Activated CD4-positive, alpha-beta T cell treated with anti-CD3 and anti-CD28 coated beads, Interleukin-2, amount 50 U/mL, for 4 hours (primary cell): Measurements from ENCODE around the gene GRID1.
"Not testable (repeated sequence)": the region's sequence is repeated elsewhere in the genome, so short reads cannot be mapped to it uniquely, and the experiment has no call there.

Experiments used
- DNase-seq, 2 experiments: peaks; one replicate each; pipeline ENCODE4 v3.0.0-alpha.2; 2020

Gene GRID1

GRCh38 chr10:85961479-85962067 is 405.0 kb downstream of the GRID1 start:
- no peak for DNase-seq

GRCh38 chr10:85961073-85961472 is 405.5 kb downstream of the GRID1 start:
- DNase-seq, result no peak

DNA sequence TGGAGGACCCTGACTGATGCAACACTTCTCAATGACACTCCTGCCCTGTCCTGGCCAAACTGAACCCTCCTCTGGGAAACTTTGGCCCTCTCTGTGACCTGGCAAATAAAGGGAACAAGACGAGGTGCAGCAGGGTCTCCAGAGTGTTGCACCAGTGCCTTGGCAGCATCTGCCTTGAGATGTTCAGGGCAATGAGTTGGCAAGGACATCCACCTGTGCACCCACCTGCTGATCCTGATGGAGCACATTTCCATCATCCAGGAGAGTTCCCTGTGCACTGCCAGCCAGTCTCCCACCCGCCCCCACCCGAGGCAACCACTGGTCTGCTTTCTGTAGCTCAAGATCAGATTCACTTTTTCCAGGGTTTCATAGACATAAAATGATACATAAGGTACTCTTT is 407.4 kb downstream of the GRID1 start:
- DNase-seq, result no peak

DNA sequence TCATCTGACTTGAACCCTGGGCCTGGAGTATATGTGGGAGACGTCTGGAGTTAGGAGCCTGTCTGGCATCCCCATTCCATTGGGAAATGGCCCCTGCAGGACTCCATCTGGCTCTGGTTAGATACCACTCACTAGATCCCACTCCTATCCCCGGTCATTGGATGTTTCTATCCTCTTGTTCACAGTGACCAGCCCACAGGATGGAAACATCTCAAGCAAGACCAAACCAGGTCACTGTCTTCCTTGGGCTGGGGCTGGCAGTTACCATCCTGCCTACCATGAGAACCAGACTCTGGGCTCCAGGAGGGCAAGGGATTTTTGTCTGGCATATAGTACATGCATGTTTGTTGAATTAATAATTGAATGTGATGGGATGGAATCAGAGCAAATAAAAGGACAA is 415.7 kb downstream of the GRID1 start:
- no peak for DNase-seq

DNA sequence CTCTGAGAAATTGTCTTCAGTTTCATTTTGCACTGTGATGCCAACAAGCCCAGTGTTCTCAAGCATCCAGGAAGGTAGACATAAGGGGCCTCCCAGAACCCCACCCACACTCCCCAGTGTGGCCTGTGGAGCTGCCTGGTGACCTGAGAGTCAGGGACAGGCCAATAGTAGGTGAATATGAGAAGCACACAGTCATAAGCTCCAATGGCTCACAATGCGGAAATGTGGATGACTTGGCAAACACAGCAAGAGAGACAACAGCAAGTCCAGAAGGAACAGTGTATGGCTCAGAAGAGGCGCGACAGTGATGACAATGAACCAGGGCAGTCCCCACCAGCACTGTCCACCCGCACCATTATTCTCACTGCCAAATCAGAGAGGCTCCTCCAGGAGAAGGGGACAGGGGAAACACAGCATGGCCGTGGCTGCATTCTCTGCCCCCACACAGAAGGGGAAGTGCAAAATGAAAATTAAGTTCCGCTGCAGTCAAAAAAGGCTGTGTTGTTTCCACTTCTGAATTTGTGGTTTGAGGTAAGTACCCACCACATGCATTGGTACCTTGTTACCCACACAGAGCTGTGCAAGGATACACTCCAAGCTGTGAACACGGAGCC is 419.8 kb downstream of the GRID1 start:
- DNase-seq, result no peak

DNA sequence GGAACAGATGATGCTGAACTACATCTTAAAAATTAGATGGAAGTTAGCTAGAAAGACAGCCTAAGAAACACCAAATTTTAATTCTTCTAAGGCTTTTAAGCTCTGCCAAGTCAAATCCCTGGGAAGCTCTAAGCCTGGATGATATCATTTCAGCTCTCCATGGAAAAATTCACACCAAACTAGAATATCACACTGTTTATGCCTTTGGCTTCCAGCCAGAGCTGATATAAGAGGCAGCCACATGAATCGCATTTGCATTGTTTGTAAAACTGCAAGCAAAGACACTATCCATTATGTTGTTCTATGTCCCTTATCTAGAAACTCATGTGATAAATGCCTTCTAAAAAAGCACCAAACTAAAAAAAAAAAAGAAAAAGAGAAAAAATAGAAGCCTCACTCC is 430.4 kb downstream of the GRID1 start:
- no peak for DNase-seq

DNA sequence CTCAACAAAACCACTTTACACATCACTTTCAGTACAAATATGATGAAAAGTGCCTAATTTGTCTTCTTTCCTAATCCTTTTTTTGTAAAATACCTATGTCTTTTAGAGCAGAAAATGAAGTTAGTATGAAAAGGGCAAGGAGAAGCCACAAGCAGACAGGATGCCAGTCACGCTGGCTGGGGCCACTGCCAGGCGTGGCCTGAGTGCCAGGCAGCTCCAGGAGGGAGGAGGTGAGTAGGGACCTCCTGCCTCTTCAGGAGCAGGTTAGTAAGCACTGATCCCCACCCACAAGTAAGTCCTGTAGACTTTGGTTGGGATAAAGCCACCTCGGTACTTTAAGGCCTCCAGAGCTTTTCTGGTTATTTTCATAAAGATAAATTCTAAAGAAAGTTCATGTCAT is 432.0 kb downstream of the GRID1 start:
- no peak for DNase-seq

- DNase-seq, result not testable (repeated sequence)
Observed at GRCh38 chr10:85929993-85930392, 436.6 kb downstream of the GRID1 start.

- no peak for DNase-seq
Observed at GRCh38 chr10:85927952-85928665, 438.5 kb downstream of the GRID1 start.

- no peak for DNase-seq
Observed at GRCh38 chr10:85926986-85927385, 439.6 kb downstream of the GRID1 start.

DNA sequence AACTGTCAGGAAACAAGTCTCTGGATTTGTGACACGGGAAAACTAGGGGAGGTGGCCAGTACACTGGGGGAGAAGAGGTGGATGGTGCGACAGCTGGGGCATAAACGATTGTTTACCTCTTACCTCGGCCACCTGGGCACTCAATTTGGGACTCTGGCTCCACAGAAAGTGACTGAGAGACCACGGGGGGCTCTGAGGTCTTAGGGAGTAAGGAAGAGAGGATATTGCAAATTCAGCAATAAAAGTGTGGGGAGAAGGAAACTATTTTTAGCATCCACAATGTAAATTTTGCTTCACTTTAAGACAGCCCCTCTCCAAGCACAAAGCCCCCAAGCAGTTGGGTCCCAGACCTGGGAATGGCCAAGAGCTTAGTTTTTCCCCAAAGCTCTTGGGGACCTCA is 440.5 kb downstream of the GRID1 start:
- no peak for DNase-seq

DNA sequence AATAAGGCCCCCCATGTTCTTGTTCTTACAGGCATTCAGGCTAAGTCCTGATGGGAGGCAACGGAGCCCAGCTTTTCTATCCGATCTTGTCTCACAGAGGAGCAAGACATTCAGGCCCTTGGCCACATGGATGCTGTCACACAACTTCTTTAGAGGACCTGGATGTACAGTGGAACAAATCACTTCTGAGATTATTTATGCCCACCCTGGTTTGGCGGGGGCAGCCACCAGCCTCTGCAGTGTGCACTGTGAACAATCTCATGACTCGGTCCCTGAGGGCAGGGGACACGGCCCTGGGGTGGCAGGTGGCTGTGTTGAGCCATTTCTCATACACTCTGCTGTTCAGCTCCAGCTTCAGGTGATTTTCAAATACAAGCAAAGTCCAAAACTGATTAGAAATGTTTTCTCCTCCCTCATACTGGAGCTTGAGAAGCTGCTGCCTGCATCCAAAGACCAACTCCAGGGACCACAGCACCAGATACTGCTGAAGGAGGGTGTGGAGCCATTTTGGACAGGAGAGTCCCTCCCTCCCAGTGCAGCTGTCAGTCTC is 441.3 kb downstream of the GRID1 start:
- DNase-seq, result no peak

- no peak for DNase-seq
Observed at GRCh38 chr10:85924382-85925102, 442.1 kb downstream of the GRID1 start.

DNA sequence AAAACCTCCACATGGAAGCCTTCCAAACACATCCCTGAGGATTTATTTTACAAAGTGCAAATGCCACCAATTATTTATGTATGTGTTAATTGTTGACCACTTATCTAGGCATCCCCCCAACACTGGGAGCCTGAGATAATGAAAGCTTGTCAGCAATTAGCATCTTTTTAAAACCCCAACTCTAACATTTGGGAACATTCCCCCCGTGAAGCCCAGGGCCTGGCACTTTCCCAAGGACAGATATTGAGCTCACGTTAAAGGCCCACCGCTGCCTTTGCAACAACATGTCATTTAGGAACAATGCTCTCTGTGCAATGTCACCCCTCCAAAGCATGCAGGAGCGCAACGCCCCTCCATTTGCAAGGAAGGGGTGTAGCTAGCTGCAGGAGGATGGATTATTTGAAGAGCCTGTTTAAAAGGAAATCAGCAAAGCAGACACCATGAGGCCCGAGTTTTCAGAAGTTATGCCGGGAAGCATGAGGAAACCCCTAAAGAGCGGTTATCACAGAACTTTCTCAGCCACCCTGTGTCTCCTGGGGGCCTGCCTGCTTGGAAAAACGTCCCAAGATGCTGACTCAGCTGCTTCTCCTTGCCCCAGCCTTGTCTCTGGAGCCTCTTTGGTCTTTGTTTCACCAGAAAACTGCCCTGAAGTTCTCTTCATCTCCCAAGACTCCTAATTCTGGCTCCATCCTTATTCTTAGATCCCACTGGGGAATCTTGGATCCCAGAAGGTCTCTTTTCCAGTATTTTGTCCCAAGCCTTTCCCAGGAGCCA is 444.1 kb downstream of the GRID1 start:
- DNase-seq, result no peak

DNA sequence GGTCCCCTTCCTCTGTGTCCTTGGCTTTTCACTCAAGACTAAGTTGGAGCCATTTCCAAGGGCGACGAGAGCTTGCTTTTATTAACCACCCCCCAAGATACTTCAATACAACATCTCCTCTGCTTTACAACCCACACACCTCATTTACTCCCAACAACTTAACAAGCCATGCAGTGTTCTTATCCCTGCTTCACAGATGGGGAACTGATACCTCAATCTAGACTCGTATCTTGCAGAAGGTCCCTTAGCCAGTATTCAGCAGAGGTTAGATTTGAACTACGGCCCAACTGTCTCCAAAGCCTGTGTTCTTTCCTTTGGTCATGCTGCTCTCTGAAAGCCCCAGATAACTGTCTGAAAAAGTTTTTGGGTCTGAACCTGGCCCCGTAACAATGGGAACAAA is 444.8 kb downstream of the GRID1 start:
- no peak for DNase-seq

- DNase-seq, result no peak
Observed at GRCh38 chr10:85920311-85920710, 446.3 kb downstream of the GRID1 start.

DNA sequence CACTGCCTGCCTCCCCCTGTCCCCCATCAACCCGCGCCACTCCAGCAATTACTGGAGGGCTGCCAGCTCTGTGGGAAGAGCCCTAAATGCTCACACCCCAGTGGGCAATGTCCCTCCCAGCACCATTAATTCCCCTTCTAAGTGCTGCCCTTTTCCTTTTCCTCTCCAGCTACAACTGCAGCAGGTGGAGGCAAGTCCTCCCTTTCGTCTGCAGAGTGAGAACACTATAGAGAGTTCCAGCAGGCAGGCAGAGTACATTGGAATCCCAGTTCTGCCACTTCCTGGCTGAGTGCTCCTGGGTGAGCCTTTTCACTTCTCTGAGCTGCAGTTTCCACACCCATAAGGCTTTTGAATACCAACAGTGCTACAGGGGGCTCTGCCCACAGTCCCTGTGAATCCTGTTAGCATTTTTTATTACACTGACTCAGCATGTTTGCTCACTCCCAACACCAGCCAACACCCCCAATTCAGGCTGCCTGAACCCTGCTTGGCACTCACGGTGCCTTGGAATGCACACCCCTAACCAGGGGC is 447.0 kb downstream of the GRID1 start:
- DNase-seq, result no peak

- no peak for DNase-seq
Observed at GRCh38 chr10:85918371-85918770, 448.2 kb downstream of the GRID1 start.

- DNase-seq, result no peak
Observed at GRCh38 chr10:85917601-85918000, 449.0 kb downstream of the GRID1 start.

DNA sequence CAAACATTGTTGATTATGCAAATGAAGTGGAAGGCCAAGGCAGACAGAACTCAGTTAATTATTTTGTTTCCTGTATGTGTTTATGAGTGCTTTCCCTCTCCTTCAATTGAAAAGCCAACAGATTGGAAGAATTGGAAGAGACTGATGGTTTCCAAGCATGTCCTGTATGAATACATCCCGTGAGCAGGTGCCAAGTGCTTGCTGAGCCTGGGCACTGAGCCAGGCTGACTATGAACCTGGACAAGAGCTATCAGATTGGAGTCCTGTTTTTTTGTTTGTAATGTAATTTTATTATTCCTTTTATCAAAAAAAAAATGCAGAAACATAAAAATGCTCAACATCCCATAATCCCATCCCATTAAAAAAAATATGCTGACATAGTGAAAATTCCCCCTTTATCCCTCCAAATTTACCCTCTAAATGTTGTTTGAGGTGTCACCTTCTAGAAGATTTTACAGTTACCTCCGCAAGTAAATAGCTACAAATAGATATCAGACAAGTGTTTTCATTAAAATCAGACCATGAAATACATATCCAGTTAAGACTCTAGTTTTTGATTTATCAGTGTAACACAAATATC is 449.5 kb downstream of the GRID1 start:
- DNase-seq, result no peak

DNA sequence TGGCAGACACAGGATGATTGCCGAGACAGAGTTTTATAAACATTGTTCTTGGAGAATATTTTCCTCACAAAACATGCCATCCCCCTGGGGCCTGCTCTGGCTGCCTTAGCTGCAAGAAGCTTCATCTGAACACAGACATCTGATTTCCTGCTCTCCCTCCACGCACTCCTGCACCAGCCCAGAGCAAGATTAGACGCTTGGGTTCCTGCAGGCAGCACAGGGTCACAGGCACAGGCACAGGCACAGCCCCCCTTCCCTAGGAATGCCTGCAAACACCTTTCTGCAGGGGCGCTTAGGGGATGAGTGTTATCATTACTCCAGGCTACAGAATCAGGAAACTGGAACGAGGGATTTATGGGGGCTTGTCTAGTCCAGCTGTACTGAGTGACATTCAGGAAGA is 450.3 kb downstream of the GRID1 start:
- no peak for DNase-seq

- DNase-seq, result no peak
Observed at GRCh38 chr10:85915245-85915846, 451.2 kb downstream of the GRID1 start.
